Mucosa of stomach (tissue), 1 donor: ENCODE measurements around the gene MAMSTR.
A peak's percentile ranks its signal among the peaks of the same experiment; 100 is the strongest.
"Not testable (repeated sequence)": the region's sequence is repeated elsewhere in the genome, so short reads cannot be mapped to it uniquely, and the experiment has no call there.

Experiments
- H3K27me3 ChIP-seq: one replicate; pipeline ENCODE4 v1.7.0; 2013; ENCODE audit warnings: mild to moderate bottlenecking, low read length; ENCODE audit not compliant: control insufficient read depth, insufficient read depth
- H3K36me3 ChIP-seq: one replicate; pipeline ENCODE4 v1.7.0; 2013; ENCODE audit warnings: low read length; ENCODE audit not compliant: control insufficient read depth, insufficient read depth
- H3K4me1 ChIP-seq: one replicate; pipeline ENCODE4 v1.7.0; 2013; ENCODE audit warnings: mild to moderate bottlenecking, low read length; ENCODE audit not compliant: control insufficient read depth, insufficient read depth
- H3K4me3 ChIP-seq: one replicate; pipeline ENCODE4 v1.7.0; 2013; ENCODE audit warnings: low read length
- H3K9ac ChIP-seq: one replicate; pipeline ENCODE4 v1.7.0; 2013; ENCODE audit warnings: mild to moderate bottlenecking, low read length, moderate library complexity
- H3K9me3 ChIP-seq: one replicate; pipeline ENCODE4 v1.7.0; 2013; ENCODE audit warnings: mild to moderate bottlenecking, low read length, moderate library complexity; ENCODE audit not compliant: control insufficient read depth
- donor health status: Pancreatic carcinoma.

The MAMSTR gene

DNA sequence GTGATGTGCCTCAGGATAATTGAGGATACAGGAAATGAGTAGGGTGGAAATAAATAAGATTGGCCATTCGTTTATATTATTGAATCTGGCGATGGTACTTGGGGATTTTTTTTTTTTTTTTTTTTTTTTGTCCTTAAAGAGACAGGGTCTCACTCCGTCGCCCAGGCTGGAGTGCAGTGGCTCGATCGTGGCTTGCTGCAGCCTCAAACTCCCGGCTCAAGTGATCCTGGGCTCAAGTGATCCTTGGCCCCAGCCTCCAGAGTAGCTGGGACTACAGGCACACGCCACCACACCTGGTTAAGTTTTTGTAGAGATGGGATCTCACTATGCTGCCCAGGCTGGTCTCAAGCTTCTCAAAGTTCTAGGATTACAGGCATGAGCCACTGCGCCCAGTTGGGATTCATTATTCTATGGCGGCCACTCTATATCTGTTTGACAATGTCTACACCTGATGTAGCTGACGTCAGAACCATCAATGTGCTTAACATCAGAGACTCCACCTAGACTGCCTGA lies 2.7 kb upstream of the MAMSTR start:
- Histone ChIP-seq H3K4me1 (peaks cover 7% of the 10 kb centered on the region), H3K27me3 (no peaks in the 10 kb centered on the region), H3K9ac (no peak overlapping the region), H3K9me3 (no peaks in the 10 kb centered on the region), H3K36me3 (no peaks in the 10 kb centered on the region), H3K4me3 (no peak overlapping the region)

- no peaks in the 10 kb centered on the region for H3K9me3 ChIP-seq
- H3K36me3 ChIP-seq, result no peaks in the 10 kb centered on the region
- H3K4me3 ChIP-seq, result peak overlapping the region; percentile 41
- peak overlapping the region; percentile 50 for H3K9ac ChIP-seq
- H3K27me3 ChIP-seq, result no peaks in the 10 kb centered on the region
- H3K4me1 ChIP-seq, result peaks cover 19% of the 10 kb centered on the region
These were observed 1.2 kb upstream of the MAMSTR start for GRCh38 chr19:48720613-48721296.

DNA sequence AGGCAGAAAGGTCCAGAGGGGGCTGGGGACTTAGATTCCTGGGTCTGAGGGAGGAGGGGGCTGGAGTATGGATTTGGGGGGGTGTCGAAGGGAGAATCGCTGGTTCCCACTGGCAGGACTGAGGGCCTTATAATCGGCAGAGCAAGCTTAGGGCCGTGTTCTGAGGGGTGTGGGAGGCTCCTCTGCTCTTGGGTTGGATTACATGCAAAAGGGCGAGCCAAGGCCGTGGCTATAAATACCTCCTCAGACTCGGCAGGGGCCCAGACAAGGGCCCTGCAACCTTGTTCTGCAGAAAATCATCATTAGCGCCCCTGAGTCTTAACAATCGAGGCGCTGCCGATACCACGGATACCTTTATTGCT lies 707 bp upstream of the MAMSTR start:
- no peaks in the 10 kb centered on the region for H3K9me3 ChIP-seq
- no peaks in the 10 kb centered on the region for H3K36me3 ChIP-seq
- H3K27me3 ChIP-seq, result no peaks in the 10 kb centered on the region
- no peak overlapping the region for H3K4me3 ChIP-seq
- H3K9ac ChIP-seq, result no peak overlapping the region
- H3K4me1 ChIP-seq, result peaks cover 25% of the 10 kb centered on the region

DNA sequence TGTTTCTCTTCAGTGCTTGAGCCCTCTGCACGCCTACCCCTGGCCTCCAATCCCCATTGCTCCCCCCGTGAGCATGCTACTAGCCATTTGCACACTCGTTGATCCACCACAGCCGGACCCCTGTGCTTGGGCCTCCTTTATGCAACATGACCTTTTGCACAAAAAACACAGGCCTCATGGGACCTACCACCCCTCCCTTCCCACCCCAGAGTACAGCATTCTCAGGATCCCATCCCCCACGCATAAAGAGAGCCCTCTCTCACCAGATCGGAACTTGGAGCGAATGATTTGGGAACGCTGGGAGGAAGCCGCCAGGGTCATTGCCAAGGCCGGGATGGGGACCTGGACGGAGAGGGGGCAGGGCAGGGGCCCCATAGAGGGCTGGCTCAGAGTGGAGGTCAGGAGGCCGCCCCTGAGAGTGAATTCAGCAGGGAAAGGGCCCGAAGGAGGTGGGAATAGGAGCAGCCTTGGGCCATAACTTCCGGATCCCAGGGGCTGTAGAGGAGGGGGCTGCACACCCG lies 754 bp downstream of the MAMSTR start:
- Histone ChIP-seq H3K9ac (no peak overlapping the region), H3K27me3 (no peaks in the 10 kb centered on the region), H3K4me1 (peaks cover 36% of the 10 kb centered on the region), H3K4me3 (no peak overlapping the region), H3K9me3 (no peaks in the 10 kb centered on the region), H3K36me3 (no peaks in the 10 kb centered on the region)

DNA sequence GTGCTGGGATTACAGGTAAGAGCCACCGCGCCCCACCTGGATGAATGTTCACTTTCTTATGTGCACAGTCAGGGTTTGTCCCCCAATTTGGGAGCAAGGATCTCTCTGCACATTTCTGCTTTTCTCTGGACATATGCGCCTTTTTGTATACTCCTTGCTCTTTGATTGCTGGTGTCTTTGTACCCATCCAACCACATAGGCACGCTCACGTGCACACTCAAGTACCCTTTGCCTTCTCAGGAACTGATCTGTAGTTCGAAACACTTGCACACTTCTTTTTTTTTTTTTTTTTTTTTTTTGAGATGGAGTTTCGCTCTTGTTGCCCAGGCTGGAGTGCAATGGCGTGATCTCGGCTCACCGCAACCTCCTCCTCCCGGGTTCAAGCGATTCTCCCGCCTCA lies 1.4 kb downstream of the MAMSTR start:
- H3K9me3 ChIP-seq, H3K9ac ChIP-seq, H3K36me3 ChIP-seq, H3K27me3 ChIP-seq, H3K4me3 ChIP-seq: not testable (repeated sequence)
- H3K4me1 ChIP-seq, result peaks cover 42% of the 10 kb centered on the region

DNA sequence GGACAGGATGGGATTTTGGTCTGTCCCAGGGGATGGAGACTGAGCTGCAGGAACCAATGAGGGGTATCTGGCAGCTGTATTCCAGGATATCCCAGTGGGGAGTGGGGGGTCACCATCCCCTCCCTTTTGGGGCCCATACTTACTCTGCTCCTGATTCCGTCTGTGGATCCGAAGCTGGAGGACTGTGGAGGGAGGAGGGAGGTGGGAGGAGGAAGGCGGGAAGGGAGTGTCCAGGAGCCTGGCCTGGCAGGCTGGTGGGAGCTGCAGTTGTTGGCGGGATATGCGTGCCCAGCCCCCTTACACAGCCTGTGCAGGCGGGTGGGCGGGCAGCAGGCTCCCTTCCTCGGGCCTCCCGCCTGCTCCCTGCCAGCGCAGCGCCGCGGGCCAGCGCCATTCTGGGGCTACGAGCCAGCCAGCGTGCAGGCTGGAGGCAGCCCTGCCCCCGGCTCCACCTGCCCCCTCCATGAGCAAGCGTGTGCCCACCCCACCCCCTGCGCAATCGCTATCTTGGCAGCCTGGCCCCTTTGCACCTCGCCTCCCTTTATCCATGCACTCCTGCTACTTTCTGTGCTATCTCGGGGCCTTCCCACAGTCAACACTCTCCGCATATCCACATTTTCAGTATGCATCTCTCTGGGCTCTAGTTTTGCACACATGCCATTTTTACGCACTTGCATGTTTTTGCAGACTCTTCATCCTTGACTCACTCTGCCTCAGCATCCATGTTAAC lies 2.8 kb downstream of the MAMSTR start:
- H3K4me3 ChIP-seq, result no peak overlapping the region
- peaks cover 46% of the 10 kb centered on the region for H3K4me1 ChIP-seq
- peak overlapping the region; percentile 43 for H3K9ac ChIP-seq
- no peaks in the 10 kb centered on the region for H3K9me3 ChIP-seq
- no peaks in the 10 kb centered on the region for H3K36me3 ChIP-seq
- H3K27me3 ChIP-seq, result no peaks in the 10 kb centered on the region

DNA sequence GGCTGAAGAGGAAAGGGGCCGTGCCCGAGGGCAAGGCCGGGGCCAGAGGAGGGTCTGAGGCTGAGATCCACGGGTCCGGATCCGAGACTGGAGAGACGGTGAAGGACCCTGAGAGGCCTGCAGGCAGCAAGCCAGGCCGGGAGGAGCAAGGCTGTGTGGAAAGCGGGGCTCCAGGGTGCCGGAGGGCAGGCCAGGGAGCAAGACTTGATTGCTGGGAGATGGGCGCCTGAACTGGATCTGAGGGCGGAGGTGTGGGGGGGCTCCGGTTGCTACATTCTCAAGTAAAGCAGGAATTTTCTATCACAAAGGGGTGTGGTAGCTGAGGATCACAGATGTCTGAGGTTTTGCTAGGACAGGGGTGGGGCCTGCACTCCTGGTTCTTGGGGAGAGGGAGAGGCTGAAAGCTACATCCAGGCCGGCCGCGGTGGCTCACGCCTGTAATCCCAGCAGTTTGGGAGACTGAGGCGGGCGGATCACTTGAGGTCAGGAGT lies 3.8 kb downstream of the MAMSTR start:
- Histone ChIP-seq H3K4me3 (no peak overlapping the region), H3K9me3 (no peaks in the 10 kb centered on the region), H3K4me1 (peaks cover 46% of the 10 kb centered on the region), H3K9ac (peak overlapping the region; percentile 37), H3K36me3 (no peaks in the 10 kb centered on the region), H3K27me3 (no peaks in the 10 kb centered on the region)

- Histone ChIP-seq H3K36me3 (no peaks in the 10 kb centered on the region), H3K9ac (peak overlapping the region; percentile 83), H3K27me3 (no peaks in the 10 kb centered on the region), H3K4me1 (peaks cover 42% of the 10 kb centered on the region), H3K9me3 (no peaks in the 10 kb centered on the region), H3K4me3 (peak overlapping the region; percentile 31)
These were observed 4.5 kb downstream of the MAMSTR start for GRCh38 chr19:48714759-48715675.

GRCh38 chr19:48713864-48714755 lies 5.4 kb downstream of the MAMSTR start:
- Histone ChIP-seq H3K9me3 (no peaks in the 10 kb centered on the region), H3K4me3 (peak overlapping the region; percentile 31), H3K27me3 (no peaks in the 10 kb centered on the region), H3K4me1 (peaks cover 40% of the 10 kb centered on the region), H3K36me3 (no peaks in the 10 kb centered on the region), H3K9ac (peak overlapping the region; percentile 83)

- H3K27me3 ChIP-seq, result no peaks in the 10 kb centered on the region
- H3K9me3 ChIP-seq, result no peaks in the 10 kb centered on the region
- H3K36me3 ChIP-seq, result no peaks in the 10 kb centered on the region
- peak overlapping the region; percentile 47 for H3K9ac ChIP-seq
- peak overlapping the region; percentile 14 for H3K4me3 ChIP-seq
- peaks cover 39% of the 10 kb centered on the region for H3K4me1 ChIP-seq
These were observed 6.3 kb downstream of the MAMSTR start for GRCh38 chr19:48713041-48713863.
